ENCODE data around the gene PACSIN2.
"Not testable (repeated sequence)": the region's sequence is repeated elsewhere in the genome, so short reads cannot be mapped to it uniquely, and the experiment has no call there.

Gene PACSIN2

DNA sequence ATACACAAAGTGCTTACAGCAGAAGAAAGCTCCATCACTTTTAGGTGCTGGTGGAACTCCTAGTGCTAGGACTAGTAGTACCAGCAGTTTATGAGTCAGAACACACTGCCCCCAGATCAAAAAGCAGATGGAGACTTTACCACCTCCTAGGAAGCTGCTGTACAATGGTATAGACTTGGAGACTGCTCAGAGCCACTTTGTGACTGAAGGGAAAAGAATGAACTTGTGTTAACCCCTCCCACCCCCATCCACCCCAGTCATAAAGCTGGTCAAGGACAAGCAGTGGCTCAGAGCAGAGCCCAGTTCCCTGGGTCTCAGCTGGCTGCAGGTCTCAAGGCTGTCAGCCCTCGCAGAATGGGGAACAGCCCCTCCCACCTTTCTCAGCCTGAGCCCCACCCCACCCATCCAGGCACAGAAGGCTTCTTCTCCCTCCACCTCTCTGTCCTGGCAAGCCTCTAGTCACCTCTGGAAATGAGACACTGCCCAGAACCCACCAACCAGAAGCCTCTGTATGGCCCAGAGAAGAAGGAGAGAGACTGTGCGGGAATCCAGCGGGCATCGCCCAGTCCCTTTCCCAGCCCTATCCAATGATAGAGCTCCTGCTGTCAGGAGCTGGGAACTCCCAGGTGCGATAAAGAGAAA lies 23.8 kb downstream of the PACSIN2 start:
- DNase-seq: no peak

GRCh38 chr22:42990131-42990838 lies 24.7 kb downstream of the PACSIN2 start:
- peak; percentile 41 for DNase-seq

GRCh38 chr22:42986115-42986514 lies 28.8 kb downstream of the PACSIN2 start:
- DNase-seq: no peak

DNA sequence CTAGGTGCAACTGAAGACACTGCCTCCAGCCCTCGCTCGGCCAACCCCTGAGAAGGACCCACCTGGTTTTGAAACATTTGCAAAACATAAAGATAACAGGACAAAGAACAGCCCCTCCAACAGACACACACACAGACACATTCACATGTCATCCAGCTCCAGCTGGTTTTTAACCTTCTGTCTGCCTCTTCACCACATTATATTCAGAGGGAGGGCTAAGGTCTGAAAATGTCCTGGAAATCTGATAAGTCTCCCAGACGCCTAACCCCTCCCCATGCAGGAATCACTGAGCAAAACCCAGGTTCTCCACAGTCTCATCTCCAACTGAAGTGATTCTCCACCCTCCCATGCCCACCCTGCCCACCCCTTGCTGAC lies 29.4 kb downstream of the PACSIN2 start:
- DNase-seq: no peak

DNA sequence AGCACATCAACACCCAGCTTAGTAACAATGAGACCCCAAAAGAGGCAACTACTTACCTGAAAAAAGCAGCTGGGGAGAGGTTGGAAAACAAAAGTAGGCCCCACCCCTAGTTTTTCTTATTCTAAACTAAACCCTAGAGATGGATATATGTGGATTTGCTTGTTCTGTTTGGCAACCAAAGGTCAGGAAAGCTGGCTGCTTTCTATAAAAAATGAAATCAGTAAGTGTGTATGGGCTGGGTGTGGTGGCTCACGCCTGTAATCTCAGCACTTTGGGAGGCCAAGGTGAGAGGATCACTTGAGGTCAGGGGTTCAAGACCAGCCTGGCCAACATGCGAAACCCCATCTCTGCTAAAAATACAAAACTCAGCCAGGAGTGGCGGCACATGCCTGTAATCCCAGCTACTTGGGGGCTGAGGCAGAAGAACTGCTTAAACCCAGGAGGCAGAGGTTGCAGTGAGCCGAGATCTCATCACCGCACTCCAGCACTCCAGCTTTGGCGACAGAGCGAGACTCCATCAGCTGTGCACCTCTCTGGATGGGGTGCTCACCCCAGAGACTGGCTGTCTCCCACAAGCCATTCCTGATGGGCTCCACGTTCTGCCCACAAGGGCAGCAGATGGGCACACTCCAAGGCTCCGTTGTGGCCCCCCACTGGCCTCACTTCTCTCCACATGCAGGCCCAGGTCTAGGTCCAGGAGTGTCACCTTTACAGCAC lies 30.0 kb downstream of the PACSIN2 start:
- no peak for DNase-seq

GRCh38 chr22:42984397-42984796 lies 30.6 kb downstream of the PACSIN2 start:
- DNase-seq: no peak

DNA sequence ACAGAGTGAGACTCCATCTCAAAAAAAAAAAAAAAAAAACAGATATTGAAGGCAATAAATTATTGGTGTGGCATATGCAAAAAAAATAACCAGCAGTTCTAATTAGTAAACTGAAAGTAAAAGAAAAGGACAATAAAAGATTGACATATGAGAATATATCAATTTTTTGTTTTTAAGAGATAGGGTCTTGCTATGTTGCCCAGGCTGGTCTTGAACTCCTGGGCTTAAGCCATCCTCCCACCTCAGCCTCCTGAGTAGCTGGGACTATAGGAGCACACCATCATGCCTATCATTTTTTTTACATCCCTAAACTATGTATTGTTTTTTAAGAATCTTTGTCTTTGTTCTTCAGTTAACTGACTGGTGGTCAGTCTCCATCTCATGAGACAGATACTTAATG lies 31.5 kb downstream of the PACSIN2 start:
- DNase-seq: no peak

DNA sequence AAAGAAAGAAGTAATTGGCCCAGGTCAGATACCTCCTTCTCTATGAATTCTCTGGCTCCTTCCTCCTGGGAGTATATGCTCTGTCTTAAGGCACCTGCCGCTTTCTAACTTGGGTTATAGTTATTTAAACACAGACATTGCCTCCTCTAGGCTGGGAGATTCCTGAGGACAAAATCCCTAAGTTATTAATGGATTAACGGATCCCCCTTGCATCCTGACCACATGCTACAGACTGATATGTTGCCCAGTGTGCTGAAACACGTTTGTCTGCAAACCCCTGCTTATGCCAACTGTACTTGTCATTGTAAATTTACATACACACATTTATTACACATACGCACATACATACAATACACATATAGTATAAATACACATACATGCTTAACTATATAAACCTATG lies 35.3 kb downstream of the PACSIN2 start:
- DNase-seq: no peak

GRCh38 chr22:42978453-42979103 lies 36.4 kb downstream of the PACSIN2 start:
- DNase-seq: no peak

DNA sequence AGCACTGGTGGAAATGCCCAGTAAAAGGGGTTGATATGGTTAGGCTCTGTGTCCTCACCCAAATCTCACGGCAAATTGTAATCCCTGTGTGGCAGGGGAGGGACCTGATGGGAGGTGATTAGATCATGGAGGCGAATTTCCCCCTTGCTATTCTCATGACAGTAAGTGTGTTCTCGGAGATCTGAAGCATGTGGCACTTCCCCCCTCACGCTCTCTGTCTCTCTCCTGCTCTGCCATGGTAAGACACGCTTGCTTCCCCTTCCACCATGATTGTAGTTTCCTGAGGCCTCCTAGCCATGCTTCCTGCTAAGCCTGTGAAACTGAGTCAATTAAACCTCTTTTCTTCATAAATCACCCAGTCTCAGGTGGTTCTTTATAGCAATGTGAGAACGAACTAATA lies 37.4 kb downstream of the PACSIN2 start:
- peak; percentile 76 for DNase-seq

GRCh38 chr22:42976217-42976933 lies 38.6 kb downstream of the PACSIN2 start:
- DNase-seq: no peak

DNA sequence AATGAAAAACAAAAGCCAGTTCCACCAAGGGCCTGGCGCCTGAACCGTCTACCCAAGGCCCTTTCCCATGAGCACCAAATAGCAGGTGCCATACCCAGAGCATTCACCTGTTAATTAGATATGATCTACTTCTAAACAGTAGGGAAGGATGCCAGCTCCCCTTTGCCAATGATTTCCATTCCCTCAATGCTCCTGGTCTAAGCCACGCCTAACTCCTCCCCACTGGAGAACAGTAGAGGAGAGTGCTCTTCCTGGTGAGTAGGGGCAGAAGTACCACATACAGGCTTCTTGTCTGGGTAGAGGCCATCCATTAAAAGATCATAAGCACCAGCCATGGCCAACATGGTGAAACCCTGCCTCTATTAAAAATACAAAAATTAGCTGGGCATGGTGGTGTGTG lies 40.7 kb downstream of the PACSIN2 start:
- no peak for DNase-seq

GRCh38 chr22:42973536-42973881 lies 41.4 kb downstream of the PACSIN2 start:
- DNase-seq: no peak

DNA sequence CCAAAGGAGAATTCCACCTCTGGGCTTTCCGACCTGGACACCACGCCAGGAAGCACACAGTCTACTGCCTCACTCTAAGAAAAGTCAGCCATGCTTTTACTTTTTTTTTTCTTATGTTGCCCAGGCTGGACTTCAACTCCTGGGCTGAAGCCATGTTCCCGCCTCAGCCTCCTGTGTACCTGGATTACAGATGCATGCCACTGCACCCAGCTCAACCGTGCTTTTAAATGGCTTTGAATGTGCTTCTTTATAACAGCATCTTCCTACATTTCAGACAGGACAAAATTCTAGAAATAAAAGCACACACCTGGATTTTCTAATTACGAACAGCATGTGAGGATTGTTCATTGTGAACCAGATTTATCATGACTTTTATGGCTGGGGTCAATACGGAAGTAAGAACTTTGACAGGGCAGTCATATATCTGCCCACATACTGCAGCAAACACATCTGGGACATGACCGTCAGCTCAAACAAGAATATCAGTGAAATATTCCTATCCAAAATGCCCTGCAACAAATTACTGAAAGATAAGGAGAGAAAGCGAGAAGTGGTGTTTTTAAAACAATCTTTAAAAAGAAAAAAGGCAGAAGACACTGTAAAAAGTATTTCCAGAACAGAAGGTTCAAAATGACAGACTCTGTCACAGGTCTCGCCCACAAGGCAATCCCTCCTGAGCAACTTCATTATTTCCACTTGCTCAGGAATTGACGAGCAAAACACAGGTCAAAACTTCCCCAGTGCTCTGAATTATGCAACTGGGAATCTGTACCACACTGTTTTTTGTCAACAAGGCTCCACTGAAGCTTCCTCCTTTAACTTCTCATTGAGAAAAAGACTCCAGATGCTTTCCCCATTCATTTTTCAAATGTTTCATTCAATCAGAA lies 42.1 kb downstream of the PACSIN2 start:
- DNase-seq: no peak

DNA sequence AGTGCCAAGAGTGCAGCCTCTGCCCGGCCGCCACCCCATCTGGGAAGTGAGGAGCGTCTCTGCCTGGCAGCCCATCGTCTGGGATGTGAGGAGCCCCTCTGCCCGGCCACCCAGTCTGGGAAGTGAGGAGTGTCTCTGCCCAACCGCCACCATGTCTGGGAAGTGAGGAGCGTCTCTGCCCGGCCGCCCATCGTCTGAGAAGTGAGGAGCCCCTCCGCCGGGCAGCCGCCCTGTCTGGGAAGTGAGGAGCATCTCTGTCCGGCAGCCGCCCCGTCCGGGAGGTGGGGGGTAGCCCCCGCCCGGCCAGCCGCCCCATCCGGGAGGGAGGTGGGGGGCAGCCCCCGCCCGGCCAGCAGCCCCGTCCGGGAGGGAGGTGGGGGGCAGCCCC lies 43.5 kb downstream of the PACSIN2 start:
- DNase-seq: not testable (repeated sequence)

- no peak for DNase-seq
These were observed 44.9 kb downstream of the PACSIN2 start for GRCh38 chr22:42970029-42970428.

DNA sequence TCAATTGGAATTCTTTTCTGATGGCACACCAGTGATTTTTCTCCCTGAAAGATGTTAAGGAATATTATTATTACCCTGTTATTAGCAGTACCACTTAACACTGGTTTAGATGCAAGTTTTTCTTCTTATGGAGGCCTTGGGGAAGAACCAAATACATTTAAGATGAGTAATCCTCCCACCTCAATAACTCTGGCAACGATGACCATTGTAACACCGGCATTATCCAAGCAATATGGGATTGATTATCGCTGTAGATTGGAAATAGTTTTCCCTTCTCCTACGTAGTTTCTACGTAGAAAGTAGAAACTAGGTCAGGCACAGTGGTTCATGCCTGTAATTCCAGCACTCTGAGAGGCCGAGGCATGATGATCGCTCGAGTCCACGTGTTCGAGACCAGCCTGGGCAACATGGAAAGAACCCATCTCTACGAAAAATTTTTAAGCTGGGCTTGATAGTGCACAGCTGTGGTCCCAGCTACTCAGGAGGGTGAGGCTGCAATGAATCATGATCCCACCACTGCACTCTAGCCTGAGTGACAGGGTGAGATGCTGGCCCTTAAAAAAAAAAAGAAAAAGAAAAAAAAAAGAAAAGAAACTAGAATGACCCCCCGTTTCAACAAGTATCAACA lies 45.5 kb downstream of the PACSIN2 start:
- DNase-seq: no peak

- peak; percentile 87 for DNase-seq
These were observed 47.0 kb downstream of the PACSIN2 start for GRCh38 chr22:42967933-42968332.

GRCh38 chr22:42967005-42967404 lies 47.9 kb downstream of the PACSIN2 start:
- no peak for DNase-seq

DNA sequence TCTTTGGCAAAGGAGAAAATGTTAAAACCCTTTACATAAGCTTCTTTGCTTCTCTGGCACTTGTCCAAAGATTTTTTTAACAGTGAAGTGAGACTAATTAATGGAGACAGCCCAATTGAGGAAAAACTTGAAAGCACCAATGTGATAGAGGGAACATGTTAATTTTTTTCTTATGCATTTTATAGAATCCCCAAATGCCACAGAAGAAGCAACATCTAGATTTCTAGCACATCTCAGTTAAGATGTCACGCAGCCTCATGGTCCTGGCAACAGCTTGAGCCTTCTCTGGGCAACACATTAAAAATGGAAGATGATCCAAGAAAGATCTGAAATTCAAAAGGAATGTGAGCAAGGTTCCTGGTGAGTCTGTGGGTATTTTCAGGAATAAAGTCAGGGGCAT lies 48.5 kb downstream of the PACSIN2 start:
- no peak for DNase-seq

GRCh38 chr22:42964994-42965699 lies 49.8 kb downstream of the PACSIN2 start:
- DNase-seq: peak; percentile 60
